GM19395 (cell line): ENCODE results near the gene IPPK.

Experiments used
- ATAC-seq: cut with Tn5 transposase; IDR thresholded peaks from one replicate; pipeline ENCODE4 v1.9.1; 2021; ENCODE audit warnings: mild to moderate bottlenecking, moderate library complexity; ENCODE audit not compliant: unreplicated experiment

The IPPK gene

DNA sequence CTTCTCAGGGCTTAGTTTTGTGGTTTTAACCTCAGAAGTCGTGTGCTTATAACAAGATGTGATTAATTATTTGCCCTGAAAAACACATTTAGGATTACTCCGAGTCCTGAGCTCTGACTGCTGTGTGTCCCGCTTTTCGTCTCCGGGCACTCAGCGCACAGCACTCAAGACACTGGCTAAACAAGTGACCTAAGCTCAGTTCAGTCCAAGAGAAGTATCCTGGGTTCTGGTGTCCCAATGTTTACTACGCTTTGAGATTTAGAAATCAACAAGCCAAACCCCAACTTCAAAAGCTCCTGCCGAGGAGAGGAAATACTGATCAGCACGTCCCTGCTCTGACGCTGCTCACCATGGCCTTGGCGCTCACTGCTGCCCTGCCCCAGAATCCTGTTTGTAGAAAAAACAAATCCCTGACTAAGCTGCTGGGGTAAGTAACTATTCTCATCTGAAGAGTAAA lies 53.2 kb downstream of the IPPK start:
- no peak for ATAC-seq

DNA sequence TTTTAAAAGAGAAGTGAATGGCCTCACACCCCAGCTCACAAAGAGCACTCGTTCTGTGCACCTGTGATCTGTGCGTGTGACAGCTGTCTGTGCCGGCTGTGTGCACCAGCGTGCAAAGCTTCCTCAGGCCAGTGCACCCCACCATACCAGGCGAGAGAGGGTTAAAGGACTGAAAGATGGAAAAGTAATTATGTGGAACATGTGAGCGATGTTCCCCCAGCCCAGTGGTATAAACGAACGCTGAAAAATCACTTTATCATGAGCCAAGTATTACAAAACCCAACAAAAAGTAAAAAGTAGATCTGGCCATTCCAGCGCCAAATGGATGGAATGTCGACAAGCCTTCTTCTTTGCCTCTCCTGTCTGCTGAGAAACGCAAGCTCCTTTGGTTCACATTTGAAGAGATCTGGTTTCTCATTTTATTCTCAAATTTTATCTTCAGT lies 53.7 kb downstream of the IPPK start:
- ATAC-seq = no peak

DNA sequence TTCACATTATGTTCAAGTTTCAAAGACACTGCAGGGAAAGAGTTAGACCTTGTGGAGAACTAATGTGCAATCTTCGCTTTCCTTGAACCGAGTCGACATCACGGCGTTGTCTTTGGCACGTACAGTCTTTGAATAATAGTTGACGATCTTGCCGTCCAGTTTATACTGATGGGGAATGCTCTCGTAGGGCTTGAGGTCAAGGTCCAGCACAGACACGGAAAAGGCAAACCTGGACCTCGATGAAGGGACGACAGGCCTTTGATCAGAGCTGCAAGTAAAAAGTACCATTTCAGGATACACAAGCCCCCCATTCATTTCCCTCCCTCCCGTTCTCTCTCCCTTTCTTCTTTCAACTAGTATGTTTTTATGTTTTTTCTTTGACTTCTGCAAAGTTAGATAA lies 54.1 kb downstream of the IPPK start:
- no peak for ATAC-seq

DNA sequence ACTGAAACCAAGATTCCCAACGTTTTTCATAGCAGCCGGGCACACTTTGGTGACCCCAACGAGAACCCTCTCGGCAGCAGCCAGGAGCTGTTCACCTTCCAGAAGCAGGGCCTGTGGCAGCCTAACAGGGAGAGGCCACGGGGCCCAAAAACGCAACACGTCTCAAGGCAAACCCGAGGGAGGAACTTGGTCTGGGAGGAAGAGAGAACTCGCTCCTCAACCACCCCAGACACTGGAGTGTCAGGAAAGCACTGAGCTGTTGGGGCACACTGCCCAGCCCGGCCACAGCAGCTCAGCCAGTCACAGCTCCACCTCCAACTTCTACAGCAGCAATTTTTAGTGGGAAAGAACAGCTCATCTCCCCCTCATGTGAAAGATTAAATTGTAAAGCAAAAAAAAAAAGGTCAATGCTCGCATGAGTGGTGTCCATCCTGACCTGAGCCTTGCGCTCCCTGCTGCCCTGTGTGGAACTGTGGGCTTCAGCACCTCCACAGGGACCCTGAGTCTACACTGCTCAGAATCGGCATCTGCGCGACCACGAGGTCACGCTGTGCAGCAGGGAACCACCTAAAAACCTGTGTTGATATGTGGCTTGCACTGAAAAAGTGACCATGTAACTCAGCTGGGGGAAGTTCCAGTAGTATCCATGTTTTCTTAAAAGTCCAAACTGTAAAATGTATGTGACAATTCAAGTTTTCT lies 55.0 kb downstream of the IPPK start:
- no peak for ATAC-seq

DNA sequence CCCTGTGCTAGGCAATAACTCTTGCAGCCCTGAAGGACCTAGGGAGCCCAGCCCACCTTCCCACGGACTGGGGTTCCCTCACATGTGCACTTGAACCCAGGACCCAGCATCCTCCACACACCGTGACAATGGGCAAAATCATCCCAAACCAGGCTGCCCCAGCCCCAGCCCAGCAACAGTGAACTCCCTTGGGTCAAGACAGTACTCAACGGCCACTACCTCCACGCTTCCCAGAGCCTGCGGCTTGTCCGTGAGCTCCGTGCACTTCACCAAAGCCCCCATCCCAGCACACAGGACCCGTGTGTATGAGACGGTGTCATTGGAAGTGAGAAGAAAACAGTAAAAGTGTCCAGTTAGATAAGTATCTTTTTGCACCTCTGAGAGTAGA lies 55.8 kb downstream of the IPPK start:
- no peak for ATAC-seq

DNA sequence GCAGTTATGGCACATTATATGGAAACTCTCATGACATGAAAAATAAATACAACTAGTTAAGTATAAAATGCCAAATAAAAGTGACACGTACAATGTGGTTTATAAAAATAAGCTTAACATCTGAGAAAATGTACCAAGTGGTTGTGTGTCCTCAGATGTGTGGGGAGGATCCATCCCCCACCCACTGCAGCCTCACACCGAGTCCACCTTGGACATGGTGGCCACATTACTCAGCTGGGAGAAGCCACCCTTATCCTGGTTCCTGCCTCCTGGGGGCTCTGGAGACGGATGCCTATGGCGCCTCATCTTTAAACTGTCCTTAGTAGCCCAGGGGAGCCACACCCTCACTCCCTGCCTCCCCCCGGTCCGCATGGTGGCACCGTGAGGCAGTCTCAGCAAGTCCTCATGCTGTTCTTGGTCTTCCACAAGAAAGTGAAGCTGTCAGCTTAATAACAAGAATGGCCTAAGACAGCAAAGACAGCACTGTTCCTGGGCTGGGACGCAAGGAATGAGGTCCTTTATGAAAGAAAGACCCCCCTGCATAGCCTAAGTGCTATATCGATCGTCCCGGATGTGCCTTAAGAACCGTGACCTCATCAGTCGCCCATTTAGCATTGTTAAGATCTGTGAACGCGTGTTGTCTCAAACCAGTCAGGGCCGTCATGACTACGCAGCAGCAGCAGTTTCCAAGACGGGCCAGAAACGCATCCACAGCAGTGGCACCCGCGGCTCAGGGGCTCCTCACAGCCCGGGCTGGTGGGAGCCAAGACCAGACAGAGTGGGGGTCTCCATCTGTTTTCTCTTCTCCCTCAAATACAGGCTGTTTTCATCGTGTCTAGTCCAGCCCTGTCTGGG lies 56.4 kb downstream of the IPPK start:
- ATAC-seq = no peak

DNA sequence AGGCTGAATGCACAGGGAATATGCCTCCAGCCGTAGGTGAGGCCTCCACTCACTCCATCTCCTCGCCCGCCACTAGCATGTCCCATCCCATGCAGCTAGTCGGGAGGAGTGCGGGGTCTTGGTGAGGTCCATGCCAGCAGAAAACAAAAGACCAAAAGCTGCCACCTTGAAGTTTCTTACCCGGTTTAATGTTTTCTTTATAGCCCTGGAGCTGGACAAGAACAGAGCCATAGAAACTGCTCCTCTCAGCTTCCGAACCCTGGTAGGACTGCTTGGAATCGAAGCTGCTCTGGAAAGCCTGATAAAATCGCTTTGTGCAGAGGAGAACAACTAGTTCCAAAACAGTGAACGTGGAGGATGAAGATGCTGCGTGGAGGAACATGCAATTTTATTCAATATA lies 57.1 kb downstream of the IPPK start:
- no peak for ATAC-seq

DNA sequence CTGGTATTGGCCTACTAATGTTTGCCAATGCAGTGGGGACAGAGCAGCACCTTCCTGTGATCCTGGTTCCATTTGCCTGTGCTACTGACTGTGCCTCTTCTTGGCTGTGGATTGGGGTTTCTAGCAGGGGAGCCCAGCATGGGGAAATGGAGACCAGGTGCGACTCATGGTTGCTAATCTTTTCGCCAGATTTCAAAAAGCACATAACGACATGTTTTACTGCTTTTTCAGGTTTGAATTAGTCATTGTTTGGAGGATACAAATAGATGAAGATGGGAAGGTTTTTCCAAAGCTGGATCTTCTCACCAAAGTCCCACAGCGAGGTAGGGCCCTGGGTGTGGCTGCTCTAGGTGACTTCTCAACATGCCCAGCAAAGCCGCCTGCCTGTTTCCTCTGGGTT lies 57.6 kb downstream of the IPPK start:
- no peak for ATAC-seq

DNA sequence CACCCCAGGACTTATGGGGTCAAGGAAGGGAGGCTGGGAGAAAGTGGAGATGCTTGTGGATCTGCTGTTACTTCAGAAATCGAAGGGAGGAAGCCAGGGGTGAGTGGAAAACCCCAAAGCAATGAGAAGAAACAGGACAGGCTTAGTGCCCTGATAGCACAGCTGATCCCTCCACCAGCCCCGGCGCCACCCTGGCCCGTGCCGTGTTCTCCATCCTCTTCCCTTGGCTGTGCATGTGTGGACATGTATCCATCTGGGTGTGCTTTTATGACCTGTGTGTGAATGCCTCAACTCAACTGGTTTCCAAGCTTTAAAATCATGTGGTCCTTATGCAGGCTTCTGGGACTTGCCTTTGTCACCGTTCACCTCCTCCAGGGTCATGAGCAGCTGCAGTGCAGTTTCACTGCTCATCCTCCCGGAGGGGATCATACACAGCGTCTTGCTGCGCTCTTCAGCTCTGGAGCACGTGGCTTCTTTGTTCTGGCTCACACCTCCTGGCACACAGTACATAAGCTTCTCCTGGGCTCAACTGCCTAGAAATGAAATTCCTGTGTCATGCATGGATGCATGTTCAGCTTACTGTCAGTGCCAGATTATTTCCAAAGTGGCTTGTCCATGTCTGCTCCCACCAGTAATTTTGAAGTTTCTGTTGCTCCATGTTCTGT lies 58.2 kb downstream of the IPPK start:
- ATAC-seq = no peak

DNA sequence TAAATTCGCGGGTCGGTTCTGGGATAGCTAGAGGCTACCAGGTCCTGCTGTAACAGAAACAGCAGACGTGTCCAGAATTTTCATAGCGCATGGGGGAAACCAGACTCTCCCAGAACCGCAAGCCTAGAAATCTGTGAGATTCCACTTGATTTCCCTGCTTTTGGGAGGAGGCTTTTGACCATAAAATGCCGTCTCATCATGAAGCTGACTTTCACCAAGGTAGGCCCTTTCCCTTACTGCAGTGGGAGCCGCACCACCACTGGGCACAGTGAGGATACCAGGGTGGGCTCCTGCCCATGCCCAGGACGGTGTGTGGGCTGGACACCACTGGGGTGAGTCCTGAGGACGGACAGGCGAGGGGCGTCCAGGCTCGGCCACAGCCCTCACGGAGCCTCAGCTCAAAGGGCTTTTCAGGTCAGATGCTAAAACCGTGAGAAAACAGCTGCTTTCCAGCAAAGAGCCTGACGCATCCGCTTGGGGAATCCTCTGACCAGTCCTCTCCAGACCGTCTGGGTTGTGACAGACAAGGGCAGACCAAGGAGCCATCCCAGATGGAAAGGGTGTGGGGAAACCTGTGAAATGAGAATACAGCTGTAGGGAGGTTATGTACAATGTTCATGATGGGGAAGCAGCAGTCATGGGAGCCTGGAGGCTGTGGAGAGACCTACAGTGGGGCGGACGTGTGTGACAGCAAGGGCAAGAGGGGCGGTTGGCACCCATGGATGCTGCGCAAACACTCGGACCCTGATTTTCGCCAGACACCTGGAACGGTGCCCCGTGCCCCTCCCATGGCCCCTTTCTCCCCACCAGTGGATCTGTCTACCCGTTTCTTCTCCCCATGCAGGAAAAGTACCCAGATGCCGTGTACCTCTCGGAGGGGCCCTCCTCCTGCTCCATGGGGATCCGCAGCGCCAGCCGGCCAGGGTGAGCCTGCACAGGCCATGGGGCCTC lies 59.2 kb downstream of the IPPK start:
- no peak for ATAC-seq

DNA sequence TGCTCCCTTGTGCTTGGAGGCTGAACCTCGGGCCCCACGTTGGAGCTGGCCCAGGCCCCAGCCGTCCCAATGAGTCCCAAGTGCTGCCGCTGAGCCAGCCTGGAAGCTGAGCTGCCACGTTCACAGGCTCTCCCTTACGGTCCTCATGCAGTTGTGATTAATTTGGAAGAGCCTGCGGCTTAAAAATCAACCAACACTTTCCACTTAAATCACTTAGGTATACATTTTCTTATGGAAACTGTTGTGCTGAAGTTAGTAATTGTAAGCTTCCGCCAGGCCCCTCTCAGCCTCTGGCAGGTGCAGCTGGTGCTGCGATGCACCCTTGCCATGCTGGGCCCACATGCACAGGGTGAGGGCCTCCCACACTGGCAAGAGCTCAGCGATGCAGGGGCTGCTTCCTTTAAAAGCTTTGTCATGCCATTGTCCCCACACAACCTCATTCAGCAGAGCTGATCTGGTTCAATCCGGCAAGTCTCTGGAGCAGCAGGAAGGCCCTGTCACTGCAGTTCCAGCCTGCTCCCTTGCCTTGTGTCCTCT lies 61.0 kb downstream of the IPPK start:
- ATAC-seq = no peak

DNA sequence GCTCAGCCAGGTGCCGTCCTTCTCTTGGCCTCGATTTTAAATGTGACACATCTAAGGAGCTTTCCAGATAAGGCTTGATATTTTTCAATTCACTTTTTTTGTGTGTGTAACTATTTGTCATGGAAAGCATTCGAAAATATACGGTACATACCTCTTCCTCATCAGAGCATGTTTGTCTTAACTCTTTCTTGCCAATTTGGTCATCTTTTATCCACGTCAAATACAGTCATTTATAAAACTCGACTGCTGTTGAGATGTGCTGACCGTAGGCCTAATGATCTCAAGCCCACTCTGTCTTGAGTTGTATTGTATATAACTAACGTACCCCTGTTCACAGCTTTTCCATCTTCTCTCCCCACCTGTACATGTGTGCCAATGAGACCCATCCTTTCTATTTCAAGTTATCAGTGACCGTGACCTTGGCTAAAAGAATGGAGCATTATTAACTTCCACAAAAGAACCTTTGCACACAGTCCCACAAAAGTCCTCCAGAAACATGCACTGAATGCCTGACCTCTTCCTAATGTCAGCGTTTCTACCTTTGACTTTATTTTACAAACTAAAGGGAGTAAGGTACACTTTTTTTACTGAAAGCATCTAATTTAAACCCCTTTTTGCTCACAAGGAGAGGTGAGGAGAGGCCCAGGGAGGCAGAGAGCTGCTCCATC lies 61.6 kb downstream of the IPPK start:
- ATAC-seq = no peak

DNA sequence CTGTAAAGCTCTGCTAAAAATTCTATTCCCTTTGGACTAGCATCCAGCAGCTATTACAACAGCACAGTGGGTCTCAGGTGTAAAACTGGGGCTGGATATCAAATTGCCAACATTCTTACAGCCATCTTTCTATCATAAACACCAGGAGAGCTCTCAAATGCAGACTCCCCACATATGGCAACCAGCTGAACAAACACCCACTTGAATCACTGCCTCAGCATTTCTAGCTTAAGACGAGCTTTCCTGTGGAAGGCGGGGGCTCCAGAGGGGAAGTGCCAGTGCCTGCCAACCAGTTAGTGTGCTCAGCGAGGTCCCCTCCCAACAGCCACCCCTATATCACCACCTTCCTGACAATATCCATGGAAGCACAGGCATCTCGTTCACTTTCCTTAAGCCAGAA lies 62.2 kb downstream of the IPPK start:
- no peak for ATAC-seq

DNA sequence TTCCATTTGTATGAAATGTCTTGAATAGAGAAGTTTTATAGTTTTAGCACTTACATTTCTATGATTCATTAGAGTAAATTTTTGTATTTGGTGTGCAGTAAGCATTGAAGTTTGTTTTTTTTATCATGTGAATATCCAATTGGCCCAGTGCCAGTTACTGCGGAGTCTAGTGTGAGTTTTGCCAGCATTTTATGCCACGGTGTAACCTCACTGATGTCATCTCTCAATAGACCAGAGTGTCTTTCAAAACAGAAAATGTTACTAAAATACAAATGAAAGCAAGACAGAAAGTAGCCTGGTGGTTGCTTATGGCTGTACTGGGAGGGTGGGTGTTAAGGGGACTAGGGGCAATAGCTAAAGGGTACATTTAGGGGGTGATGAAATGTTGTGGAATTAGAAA lies 62.8 kb downstream of the IPPK start:
- no peak for ATAC-seq

DNA sequence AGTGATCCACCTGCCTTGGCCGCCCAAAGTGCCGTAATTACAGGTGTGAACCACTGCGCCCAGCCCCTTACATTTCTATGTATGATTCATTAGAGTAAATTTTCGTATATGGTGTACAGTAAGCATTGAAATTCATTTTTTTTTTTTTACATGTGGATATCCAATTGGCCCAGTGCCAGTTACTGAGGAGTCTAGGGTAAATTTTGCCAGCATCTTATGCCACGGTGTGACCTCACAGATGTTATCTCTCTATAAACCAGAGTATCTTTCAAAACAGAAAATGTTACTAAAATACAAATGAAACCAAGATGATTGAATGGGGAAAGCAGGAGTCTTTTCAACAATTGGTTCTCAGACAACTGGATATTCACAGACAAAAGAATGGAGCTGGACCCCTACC lies 64.7 kb downstream of the IPPK start:
- no peak for ATAC-seq

DNA sequence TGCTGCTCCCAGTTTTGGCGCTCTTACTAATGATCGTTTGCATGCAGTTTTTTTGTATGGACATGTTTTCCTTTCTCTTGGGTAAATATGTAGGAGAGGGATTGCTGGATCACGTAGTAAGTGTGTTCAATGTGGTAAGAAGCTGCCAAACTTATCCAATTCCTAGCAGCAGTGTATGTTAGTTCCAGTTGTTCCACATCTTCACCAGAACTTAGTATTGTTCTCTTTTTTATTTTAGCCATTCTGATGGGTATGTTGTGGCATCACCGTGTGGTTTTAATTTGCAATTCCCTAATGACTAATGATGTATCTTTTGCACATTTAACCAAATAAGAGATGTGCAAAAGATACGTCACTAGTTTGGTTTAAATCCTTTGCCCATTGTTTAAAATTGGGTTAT lies 65.9 kb downstream of the IPPK start:
- ATAC-seq = no peak

DNA sequence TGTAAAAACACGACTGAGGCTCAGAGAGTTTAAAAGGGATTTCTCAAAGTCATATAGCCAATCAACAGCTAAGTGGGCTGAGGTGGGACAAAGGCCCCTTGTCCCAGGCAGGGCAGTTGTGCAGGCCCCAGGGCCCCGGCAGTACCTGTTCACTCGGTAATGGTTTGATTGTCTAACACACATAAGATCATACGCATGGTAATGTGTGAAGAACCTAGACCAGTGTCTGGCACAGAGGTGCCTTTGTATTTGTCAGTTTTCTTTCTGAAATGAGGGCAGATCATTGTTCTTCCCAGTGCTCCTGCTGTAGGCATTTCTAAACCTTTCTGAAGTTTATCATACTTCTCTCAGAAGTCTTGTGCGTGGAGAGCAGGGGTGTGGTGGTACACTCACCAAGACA lies 66.8 kb downstream of the IPPK start:
- ATAC-seq = no peak

DNA sequence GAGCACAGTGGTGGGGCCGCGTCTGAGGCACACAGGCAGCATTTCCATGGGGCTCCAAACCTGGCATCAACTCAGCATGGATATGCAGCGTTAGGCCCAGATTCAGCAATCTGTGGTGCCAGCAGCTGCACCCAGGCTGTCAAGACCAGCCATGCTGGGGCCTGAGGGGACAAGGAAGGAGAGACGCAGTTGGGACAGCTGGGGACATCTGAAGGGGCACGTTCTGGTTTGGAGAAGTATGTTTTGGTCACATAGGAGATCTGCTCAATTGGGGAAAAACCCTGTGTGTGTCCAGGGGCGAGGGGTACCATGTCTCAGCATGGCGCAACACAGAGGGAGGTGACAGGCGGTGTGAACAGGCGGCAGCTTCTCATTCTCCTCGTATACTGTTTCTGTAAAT lies 67.5 kb downstream of the IPPK start:
- no peak for ATAC-seq

DNA sequence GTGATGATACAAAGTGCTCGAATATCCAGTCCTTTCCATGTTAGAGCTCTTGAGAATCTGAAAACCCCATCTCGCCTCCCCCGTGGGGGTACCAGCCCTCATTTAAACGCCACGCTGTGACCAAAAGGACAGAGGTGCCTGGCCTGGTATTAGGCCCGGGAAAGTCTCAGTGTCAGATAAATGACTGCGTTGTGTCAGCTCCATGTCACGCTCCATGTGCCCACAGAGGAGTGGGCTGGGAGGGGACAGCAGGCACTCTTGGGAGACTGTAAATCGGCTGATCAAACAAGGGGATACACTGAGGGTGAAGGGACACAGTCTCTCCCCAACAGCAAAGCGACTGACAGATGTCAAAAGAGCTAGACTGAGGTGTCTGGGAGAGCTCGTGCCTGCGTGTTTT lies 68.5 kb downstream of the IPPK start:
- ATAC-seq = no peak
